GM21529 (cell line): ENCODE measurements around the gene MAST2.
A peak's percentile ranks its signal among the peaks of the same experiment; 100 is the strongest.

ENCODE experiments used
- ATAC-seq: cut with Tn5 transposase; IDR thresholded peaks from one replicate; pipeline ENCODE4 v1.9.1; 2021; ENCODE audit not compliant: unreplicated experiment

The MAST2 gene

GRCh38 chr1:46013581-46013980, 210.2 kb downstream of the MAST2 start:
- no peak for ATAC-seq

- ATAC-seq: no peak
Observed at GRCh38 chr1:46017876-46018503, 214.6 kb downstream of the MAST2 start.

- no peak for ATAC-seq
Observed at GRCh38 chr1:46019348-46019747, 215.9 kb downstream of the MAST2 start.

DNA sequence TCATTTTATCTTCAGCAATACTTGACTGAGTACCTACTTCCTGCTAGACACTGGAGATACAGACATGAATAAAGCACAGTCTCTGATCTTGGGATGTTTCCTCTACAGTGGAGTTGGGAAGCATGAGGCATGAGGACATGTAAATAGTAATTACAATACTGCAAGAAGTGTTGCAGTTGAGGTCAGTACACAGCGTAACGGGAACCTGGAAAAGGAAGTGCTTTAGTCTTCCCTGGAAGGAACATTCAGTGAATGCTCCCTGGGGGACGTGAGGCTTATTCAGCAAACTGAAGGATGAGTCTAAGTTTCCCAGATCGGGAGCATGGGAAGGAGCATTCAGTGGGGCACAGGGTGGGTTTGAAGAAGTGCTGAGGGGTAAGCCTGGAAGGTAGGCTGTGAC, 216.6 kb downstream of the MAST2 start:
- ATAC-seq: no peak

- ATAC-seq: no peak
Observed at GRCh38 chr1:46021046-46021996, 217.9 kb downstream of the MAST2 start.

GRCh38 chr1:46026531-46026930, 223.1 kb downstream of the MAST2 start:
- no peak for ATAC-seq

DNA sequence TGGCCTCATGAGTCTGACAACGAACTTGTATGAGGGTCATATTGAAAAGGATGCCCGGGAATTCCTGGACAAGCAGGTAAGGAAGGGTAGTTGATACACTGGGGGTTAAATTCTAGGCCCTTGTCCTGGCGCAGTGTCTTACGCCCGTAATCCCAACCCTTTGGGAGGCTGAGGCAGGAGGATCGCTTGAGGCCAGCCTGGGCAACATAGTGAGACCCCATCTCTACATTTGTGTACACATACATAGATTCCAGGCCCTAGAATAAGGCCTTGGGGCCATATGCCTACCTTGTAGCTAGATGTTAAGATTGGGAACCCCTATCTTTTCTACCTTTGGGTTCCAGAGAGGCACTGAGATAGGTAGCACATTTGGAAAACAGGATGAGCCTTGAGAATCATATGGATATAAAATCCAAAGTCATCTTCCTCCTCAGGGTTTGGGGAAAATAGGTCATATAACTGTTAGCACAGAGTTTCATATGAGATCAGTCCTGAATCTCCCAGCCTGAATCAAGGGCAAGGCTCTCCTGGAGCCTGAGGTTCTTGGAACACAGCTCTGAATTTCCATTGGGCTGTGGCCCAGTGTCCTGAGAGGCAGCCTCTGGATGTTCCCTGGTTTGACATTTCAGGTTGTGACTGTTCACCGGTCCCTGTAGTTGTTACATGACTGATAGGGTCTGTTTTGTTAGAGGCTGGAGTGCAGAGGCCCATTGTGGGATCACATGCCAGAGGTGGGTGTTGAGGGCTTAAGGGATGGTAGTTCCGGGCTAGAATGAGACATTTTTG, 224.6 kb downstream of the MAST2 start:
- ATAC-seq: no peak

- ATAC-seq: no peak
Observed at GRCh38 chr1:46030074-46030870, 226.9 kb downstream of the MAST2 start.

DNA sequence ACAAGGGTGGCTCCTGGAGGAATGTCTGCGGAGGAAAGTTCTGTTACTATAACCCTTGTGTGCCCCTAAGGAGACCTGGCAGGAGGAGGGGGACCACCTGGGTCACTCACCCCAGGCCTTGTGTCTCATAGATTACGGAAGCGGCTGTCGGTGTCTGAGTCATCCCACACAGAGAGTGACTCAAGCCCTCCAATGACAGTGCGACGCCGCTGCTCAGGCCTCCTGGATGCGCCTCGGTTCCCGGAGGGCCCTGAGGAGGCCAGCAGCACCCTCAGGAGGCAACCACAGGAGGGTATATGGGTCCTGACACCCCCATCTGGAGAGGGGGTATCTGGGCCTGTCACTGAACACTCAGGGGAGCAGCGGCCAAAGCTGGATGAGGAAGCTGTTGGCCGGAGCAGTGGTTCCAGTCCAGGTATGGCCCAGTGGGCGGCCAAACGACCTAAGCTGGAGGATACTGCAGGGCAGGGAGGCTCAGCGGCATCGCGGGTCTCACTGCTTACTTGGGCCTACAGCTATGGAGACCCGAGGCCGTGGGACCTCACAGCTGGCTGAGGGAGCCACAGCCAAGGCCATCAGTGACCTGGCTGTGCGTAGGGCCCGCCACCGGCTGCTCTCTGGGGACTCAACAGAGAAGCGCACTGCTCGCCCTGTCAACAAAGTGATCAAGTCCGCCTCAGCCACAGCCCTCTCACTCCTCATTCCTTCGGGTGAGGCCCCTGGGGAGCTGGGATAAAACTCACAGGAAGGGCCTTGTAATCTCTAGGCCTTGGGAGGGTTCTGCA, 227.7 kb downstream of the MAST2 start:
- no peak for ATAC-seq

DNA sequence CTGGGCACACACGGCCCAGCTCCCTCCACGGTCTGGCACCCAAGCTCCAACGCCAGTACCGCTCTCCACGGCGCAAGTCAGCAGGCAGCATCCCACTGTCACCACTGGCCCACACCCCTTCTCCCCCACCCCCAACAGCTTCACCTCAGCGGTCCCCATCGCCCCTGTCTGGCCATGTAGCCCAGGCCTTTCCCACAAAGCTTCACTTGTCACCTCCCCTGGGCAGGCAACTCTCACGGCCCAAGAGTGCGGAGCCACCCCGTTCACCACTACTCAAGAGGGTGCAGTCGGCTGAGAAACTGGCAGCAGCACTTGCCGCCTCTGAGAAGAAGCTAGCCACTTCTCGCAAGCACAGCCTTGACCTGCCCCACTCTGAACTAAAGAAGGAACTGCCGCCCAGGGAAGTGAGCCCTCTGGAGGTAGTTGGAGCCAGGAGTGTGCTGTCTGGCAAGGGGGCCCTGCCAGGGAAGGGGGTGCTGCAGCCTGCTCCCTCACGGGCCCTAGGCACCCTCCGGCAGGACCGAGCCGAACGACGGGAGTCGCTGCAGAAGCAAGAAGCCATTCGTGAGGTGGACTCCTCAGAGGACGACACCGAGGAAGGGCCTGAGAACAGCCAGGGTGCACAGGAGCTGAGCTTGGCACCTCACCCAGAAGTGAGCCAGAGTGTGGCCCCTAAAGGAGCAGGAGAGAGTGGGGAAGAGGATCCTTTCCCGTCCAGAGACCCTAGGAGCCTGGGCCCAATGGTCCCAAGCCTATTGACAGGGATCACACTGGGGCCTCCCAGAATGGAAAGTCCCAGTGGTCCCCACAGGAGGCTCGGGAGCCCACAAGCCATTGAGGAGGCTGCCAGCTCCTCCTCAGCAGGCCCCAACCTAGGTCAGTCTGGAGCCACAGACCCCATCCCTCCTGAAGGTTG, 231.4 kb downstream of the MAST2 start:
- no peak for ATAC-seq

DNA sequence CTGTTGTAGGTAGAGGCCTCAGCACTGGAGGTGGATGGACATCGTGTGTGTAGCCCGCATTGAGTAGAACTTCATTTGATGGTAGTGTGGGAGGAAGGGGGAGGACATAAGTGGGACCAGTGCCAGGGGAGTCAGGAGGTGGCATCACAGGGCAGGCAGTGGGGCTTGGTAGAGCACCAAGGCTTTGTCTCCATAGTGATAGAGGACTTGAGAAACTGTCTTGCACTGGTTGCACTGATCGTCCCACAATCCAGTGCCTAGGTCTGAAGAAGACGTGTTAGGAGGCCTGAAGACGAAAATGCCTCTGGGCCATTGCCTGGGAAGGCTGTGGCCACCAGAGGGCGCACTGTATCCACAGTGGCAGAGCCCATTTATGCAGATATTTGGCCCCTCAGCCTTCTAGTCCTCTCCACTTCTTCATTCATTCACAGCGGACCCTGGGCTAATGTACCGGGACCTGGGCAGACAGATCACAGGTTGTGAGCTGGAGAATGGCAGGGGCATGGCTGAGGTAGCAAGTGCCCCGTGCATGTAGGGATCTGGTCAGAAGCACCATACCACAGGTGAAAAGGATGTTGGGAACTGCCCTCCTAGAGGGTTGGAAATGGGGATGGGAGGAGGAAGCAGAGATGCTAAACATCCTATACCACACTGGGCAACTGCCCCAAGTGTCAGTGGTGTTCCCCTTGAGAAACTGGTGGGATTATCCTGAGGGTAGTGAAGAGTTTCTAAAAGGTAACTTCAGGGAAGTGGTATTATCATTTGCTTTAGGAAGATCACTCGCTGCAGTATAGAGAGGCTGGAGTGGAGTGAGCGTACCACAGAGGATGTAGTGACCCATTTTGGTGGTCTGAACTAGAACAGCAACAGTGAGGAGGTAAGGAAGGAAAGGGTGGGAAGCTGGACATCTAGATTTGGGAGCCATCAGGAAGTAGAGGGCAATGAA, 233.8 kb downstream of the MAST2 start:
- peak; percentile 45 for ATAC-seq

DNA sequence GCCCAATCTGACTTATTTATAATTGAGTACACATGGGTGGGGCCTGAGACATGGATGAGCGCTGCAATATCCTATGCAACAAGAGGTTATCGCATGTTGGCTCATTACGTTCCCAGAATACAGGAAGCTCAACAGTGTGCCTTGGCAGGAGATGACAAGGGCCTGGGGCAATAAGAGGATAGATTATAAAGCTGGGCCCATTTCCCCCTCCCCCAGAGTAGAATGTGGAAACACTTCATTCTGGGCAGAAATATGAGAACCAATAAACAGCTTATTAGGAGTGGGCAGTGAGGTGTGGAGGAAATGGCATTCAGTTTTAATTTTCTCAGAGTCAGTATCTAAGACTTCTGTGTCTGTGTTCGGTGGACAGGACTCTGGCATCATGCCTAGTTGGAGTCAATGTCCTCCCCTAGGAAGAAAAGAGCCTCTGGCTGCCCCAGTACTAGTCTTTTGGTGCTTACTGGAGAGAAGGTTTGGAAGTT, 236.2 kb downstream of the MAST2 start:
- no peak for ATAC-seq

- ATAC-seq: no peak
Observed at GRCh38 chr1:46041551-46041950, 238.1 kb downstream of the MAST2 start.

DNA sequence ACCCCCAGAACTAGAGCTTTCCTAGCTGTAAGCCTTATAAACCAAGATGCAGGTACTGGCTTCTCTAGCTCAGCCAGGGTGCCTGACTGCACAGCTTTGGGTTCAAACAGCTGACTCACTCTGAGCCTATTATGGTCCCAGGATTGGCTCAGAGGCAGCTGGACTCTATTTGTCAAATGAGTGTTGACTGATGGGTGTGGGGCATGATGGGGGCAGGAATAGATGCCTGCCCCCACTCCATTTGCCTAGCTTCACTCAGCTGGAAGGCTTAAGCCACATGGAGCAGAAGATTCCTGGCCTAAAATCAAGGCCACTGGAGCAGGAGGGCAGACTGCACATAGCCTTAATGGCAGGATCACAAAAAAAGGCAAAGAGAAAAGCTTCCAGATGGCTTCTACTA, 238.6 kb downstream of the MAST2 start:
- no peak for ATAC-seq

- ATAC-seq: peak; percentile 88
Observed at GRCh38 chr1:46043458-46044017, 240.1 kb downstream of the MAST2 start.

GRCh38 chr1:46044116-46044515, 240.7 kb downstream of the MAST2 start:
- no peak for ATAC-seq

DNA sequence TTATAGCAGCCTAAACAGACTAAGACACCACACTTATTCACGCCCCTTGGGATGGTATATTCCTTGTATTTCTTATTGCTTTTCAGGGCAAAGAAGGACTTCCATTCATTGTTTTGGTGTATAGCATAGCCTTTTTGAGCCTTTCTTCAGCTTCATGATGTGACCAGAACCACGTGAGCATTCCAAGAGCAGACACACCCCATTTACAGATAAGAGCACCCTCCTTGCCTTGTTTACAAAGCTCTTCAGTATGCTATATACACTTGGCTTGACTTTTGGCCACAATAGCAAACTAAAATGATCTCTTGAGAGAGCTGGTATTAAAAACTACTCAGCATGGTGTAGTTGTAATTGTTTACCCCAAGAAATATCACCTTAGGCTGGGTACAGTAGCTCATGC, 250.3 kb downstream of the MAST2 start:
- ATAC-seq: no peak
